GM23248 (cell line): ENCODE results near the gene ETFBKMT.
"Not testable (repeated sequence)": the region's sequence is repeated elsewhere in the genome, so short reads cannot be mapped to it uniquely, and the experiment has no call there.

Experiments
- EZH2 ChIP-seq: fragments of 200-600 bp; sonication (generic); IDR thresholded peaks from 2 replicates; pipeline ENCODE4 v1.6.1; 2018; ENCODE audit warnings: antibody characterized with exemption, mild to moderate bottlenecking; ENCODE audit not compliant: insufficient read depth, poor library complexity, severe bottlenecking
- EZH2phosphoT487 ChIP-seq: fragments of 200-600 bp; sonication (generic); IDR thresholded peaks from 2 replicates; pipeline ENCODE4 v1.6.1; 2018; ENCODE audit warnings: antibody characterized with exemption, moderate library complexity, mild to moderate bottlenecking, low read depth; ENCODE audit not compliant: insufficient read depth

- TF ChIP-seq EZH2, EZH2phosphoT487: not testable (repeated sequence)
Measured at GRCh38 chr12:31716998-31717397, 57.5 kb downstream of the ETFBKMT start.
